Right ventricle myocardium inferior (tissue), 1 donor: ENCODE measurements around the gene BCKDHB. TPM values are rescaled to one million over a fixed set of nuclear protein-coding genes. Genes with fewer than 3 reads are reported as not detected.
A peak's percentile ranks its signal among the peaks of the same experiment; 100 is the strongest.
"Not testable (repeated sequence)": the region's sequence is repeated elsewhere in the genome, so short reads cannot be mapped to it uniquely, and the experiment has no call there.

Experiments
- ATAC-seq: fragments of 200-7000 bp; cut with Tn5 transposase; one replicate; pipeline ENCODE4 v1.9.1; 2020; ENCODE audit warnings: mild to moderate bottlenecking, moderate library complexity
- DNase-seq: peaks from one replicate; pipeline ENCODE4 v3.0.0; 2021; ENCODE audit errors: missing footprints
- intact Hi-C: fragments of 100-400 bp; cut with DNase I; formaldehyde crosslinking; loops from one replicate; pipeline ENCODE4 v1.11.0; 2022
- total RNA-seq: library from RNA; stranded (reverse); fragmentation: NEBNext Ultra II Directional; extraction: Animal tissue kit (Norgen Biotek cat#: 25700); gene quantifications from one replicate; pipeline ENCODE4 v1.2.1, GENCODE V29; 2021
- donor health status: DM: no; HTN: yes; CAD: no; lungs with severe emphysema.

BCKDHB gene
- total RNA-seq, 1 donor from 2014 or later = 28.5 TPM

- no peak for ATAC-seq
- intact Hi-C loops = no loop called here
- no peak for DNase-seq
Observed at GRCh38 chr6:80282913-80283554, 176.6 kb downstream of the BCKDHB start.

GRCh38 chr6:80287112-80287511 lies 180.6 kb downstream of the BCKDHB start:
- DNase-seq (no peak), ATAC-seq (no peak)
- intact Hi-C loops = no loop called here

- intact Hi-C loops = no loop called here
- ATAC-seq (no peak), DNase-seq (peak; percentile 54)
Observed at GRCh38 chr6:80287607-80288006, 181.1 kb downstream of the BCKDHB start.

GRCh38 chr6:80289727-80290126 lies 183.3 kb downstream of the BCKDHB start:
- ATAC-seq (no peak), DNase-seq (no peak)
- intact Hi-C loops = no loop called here

GRCh38 chr6:80294531-80294930 lies 188.1 kb downstream of the BCKDHB start:
- DNase-seq, ATAC-seq, intact Hi-C loops: not testable (repeated sequence)

GRCh38 chr6:80302716-80303115 lies 196.2 kb downstream of the BCKDHB start:
- ATAC-seq (no peak), DNase-seq (no peak)
- intact Hi-C loops = no loop called here

- intact Hi-C loops = no loop called here
- no peak for ATAC-seq
Observed at GRCh38 chr6:80304014-80304413, 197.5 kb downstream of the BCKDHB start.

GRCh38 chr6:80314531-80314930 lies 208.1 kb downstream of the BCKDHB start:
- no peak for DNase-seq
- intact Hi-C loops = no loop called here

More at GRCh38 chr6:80304014-80304413, 197.5 kb downstream of the BCKDHB start:
- no peak for DNase-seq

GRCh38 chr6:80316686-80317231 lies 210.3 kb downstream of the BCKDHB start:
- ATAC-seq (no peak), DNase-seq (no peak)
- intact Hi-C loops = no loop called here

More at GRCh38 chr6:80314531-80314930, 208.1 kb downstream of the BCKDHB start:
- ATAC-seq = no peak

GRCh38 chr6:80319196-80319595 lies 212.7 kb downstream of the BCKDHB start:
- no peak for ATAC-seq
- intact Hi-C loops = no loop called here

GRCh38 chr6:80321011-80321410 lies 214.5 kb downstream of the BCKDHB start:
- no peak for DNase-seq
- no peak for ATAC-seq
- intact Hi-C loops = no loop called here

More at GRCh38 chr6:80319196-80319595, 212.7 kb downstream of the BCKDHB start:
- no peak for DNase-seq

GRCh38 chr6:80325742-80326141 lies 219.3 kb downstream of the BCKDHB start:
- ATAC-seq (no peak), DNase-seq (no peak)
- intact Hi-C loops = no loop called here

- ATAC-seq (no peak), DNase-seq (no peak)
- intact Hi-C loops = no loop called here
Observed at GRCh38 chr6:80328652-80329051, 222.2 kb downstream of the BCKDHB start.

GRCh38 chr6:80329496-80329895 lies 223.0 kb downstream of the BCKDHB start:
- intact Hi-C loops = no loop called here
- no peak for DNase-seq
- no peak for ATAC-seq

GRCh38 chr6:80330961-80331360 lies 224.5 kb downstream of the BCKDHB start:
- intact Hi-C loops = loop anchor here (10.0 kb wide), 1 partner anchor 274 kb away; no protein-coding TSS in a partner anchor
- no peak for DNase-seq
- ATAC-seq = no peak

GRCh38 chr6:80331522-80331921 lies 225.1 kb downstream of the BCKDHB start:
- intact Hi-C loops = loop anchor here (10.0 kb wide), 1 partner anchor 273 kb away; no protein-coding TSS in a partner anchor
- DNase-seq (no peak), ATAC-seq (no peak)

- peak; percentile 60 for ATAC-seq
- intact Hi-C loops = loop anchor here (10.0 kb wide), 1 partner anchor 273 kb away; no protein-coding TSS in a partner anchor
- no peak for DNase-seq
Observed at GRCh38 chr6:80331974-80332373, 225.5 kb downstream of the BCKDHB start.

- no peak for DNase-seq
- intact Hi-C loops = loop anchor here (10.0 kb wide), 1 partner anchor 271 kb away; no protein-coding TSS in a partner anchor
- no peak for ATAC-seq
Observed at GRCh38 chr6:80333342-80333741, 226.9 kb downstream of the BCKDHB start.

- DNase-seq (no peak), ATAC-seq (no peak)
- intact Hi-C loops = loop anchor here (10.0 kb wide), 1 partner anchor 270 kb away; no protein-coding TSS in a partner anchor
Observed at GRCh38 chr6:80335121-80335531, 228.7 kb downstream of the BCKDHB start.

- intact Hi-C loops = loop anchor here (10.0 kb wide), 1 partner anchor 268 kb away; no protein-coding TSS in a partner anchor
Observed at GRCh38 chr6:80336911-80337310, 230.4 kb downstream of the BCKDHB start.

More at GRCh38 chr6:80336911-80337310, 230.4 kb downstream of the BCKDHB start:
- DNase-seq (no peak), ATAC-seq (no peak)
